K562 (cell line): ENCODE data around the gene CST8. TPM values are rescaled to one million over a fixed set of nuclear protein-coding genes. Genes with fewer than 3 reads are reported as not detected.

ENCODE experiments used
- CHAMP1 ChIP-seq: fragments of 450-650 bp; IDR thresholded peaks from 2 replicates; pipeline ENCODE4 v1.6.1; 2016; ENCODE audit warnings: mild to moderate bottlenecking
- CREB3 ChIP-seq: fragments of 450-650 bp; conservative IDR thresholded peaks from 2 replicates; pipeline ENCODE4 v1.6.1; 2016; ENCODE audit warnings: missing genetic modification characterization, low read depth, mild to moderate bottlenecking, missing compliant biosample characterization, moderate library complexity
- DEAF1 ChIP-seq: fragments of 450-650 bp; formaldehyde crosslinking; IDR thresholded peaks from 2 replicates; pipeline ENCODE4 v1.4.0; 2020; ENCODE audit warnings: mild to moderate bottlenecking, moderate library complexity
- DPF2 ChIP-seq: fragments of 450-650 bp; IDR thresholded peaks from 2 replicates; pipeline ENCODE4 v1.6.1; 2016
- ESRRA ChIP-seq: fragments of 450-650 bp; IDR thresholded peaks from 2 replicates; pipeline ENCODE4 v1.6.1; 2014; ENCODE audit warnings: low read depth, mild to moderate bottlenecking, moderate library complexity, borderline replicate concordance
- HDAC3 ChIP-seq: fragments of 450-650 bp; IDR thresholded peaks from 2 replicates; pipeline ENCODE4 v1.6.1; 2018; ENCODE audit warnings: borderline replicate concordance, mild to moderate bottlenecking, moderate library complexity; ENCODE audit not compliant: partially characterized antibody
- ILK ChIP-seq: fragments of 450-650 bp; IDR thresholded peaks from 2 replicates; pipeline ENCODE4 v1.6.1; 2016; ENCODE audit warnings: missing genetic modification characterization, low read depth, mild to moderate bottlenecking, missing compliant biosample characterization, moderate library complexity, borderline replicate concordance
- JUND ChIP-seq, 2 experiments: IDR thresholded peaks; 2 replicates in 1 of 2; 3 replicates in 1 of 2; pipeline ENCODE4 v1.6.1; 2011; ENCODE audit warnings: borderline replicate concordance in 2 of 2, low read depth in 2 of 2, low read length in 2 of 2, improper control_type of control experiment in 1 of 2, missing biosample characterization in 1 of 2, missing genetic modification characterization in 1 of 2, missing genetic modification reagents in 1 of 2
- MBD1 ChIP-seq: fragments of 250-450 bp; sonication (Bioruptor Pico); IDR thresholded peaks from 2 replicates; pipeline ENCODE4 v1.8.0; 2022; ENCODE audit warnings: inconsistent platforms
- MTF1 ChIP-seq: fragments of 250-450 bp; sonication (Bioruptor Pico); IDR thresholded peaks from 2 replicates; pipeline ENCODE4 v1.9.0; 2021; ENCODE audit warnings: moderate library complexity, mild to moderate bottlenecking, inconsistent platforms, borderline replicate concordance
- NCOA2 ChIP-seq, 2 experiments: fragments of 450-650 bp; IDR thresholded peaks; 2 replicates each; pipeline ENCODE4 v1.6.1; 2018; ENCODE audit warnings: mild to moderate bottlenecking in 2 of 2, moderate library complexity in 1 of 2; ENCODE audit not compliant: partially characterized antibody in 2 of 2
- POLR3G ChIP-seq: IDR thresholded peaks from 2 replicates; pipeline ENCODE4 v1.6.1; 2011; ENCODE audit not compliant: insufficient read length, insufficient replicate concordance; ENCODE audit errors: extremely low read depth
- RAD21 ChIP-seq, 2 experiments: fragments of 250-450 bp in 1 of 2; fragments of 450-650 bp in 1 of 2; sonication (Bioruptor Pico) in 1 of 2; formaldehyde crosslinking in 1 of 2; IDR thresholded peaks in 1 of 2; conservative IDR thresholded peaks in 1 of 2; 2 replicates each; pipeline versions ENCODE4 v1.4.0 to v1.8.0; 2020 to 2022; ENCODE audit warnings: mild to moderate bottlenecking in 2 of 2, moderate library complexity in 1 of 2
- SMARCA4 ChIP-seq: fragments of 450-650 bp; IDR thresholded peaks from 2 replicates; pipeline ENCODE4 v1.6.1; 2016
- STAT6 ChIP-seq: sonication (generic); formaldehyde crosslinking; IDR thresholded peaks from 2 replicates; pipeline ENCODE4 v1.8.1; 2023; ENCODE audit warnings: mild to moderate bottlenecking, missing genetic modification reagents
- TRIM28 ChIP-seq: fragments of 450-650 bp; IDR thresholded peaks from 2 replicates; pipeline ENCODE4 v1.6.1; 2017
- ZBTB17 ChIP-seq: fragments of 450-650 bp; formaldehyde crosslinking; IDR thresholded peaks from 2 replicates; pipeline ENCODE4 v1.4.0; 2020; ENCODE audit warnings: mild to moderate bottlenecking
- ZC3H8 ChIP-seq: fragments of 450-650 bp; IDR thresholded peaks from 2 replicates; pipeline ENCODE4 v1.6.1; 2017
- ZNF175 ChIP-seq: fragments of 200-800 bp; sonication (Bioruptor generic); IDR thresholded peaks from 2 replicates; pipeline ENCODE4 v1.6.1; 2016; ENCODE audit warnings: low read depth, mild to moderate bottlenecking, missing genetic modification characterization, missing compliant biosample characterization
- polyA plus RNA-seq, 8 experiments: library from polyadenylated mRNA; depleted of rRNA in 4 of 8; stranded (reverse) in 5 of 8; unstranded in 3 of 8; fragments of >200 nt; fragmentation: Nextera tagmentation in 2 of 8; fragmentation: Illumina TruSeq in 1 of 8; extraction: Ambion mirVana in 2 of 8; extraction: Trizol in 1 of 8; gene quantifications; 2 replicates each; pipeline versions ENCODE4 v1.2.1 to v1.2.3, GENCODE V29; 2011 to 2014; ENCODE audit warnings: inconsistent platforms in 1 of 8, missing spikeins in 1 of 8
- total RNA-seq, 7 experiments: library from RNA; depleted of rRNA in 6 of 7; stranded (reverse); fragments of >200 nt in 6 of 7; fragmentation: Illumina TruSeq in 2 of 7; extraction: Trizol in 2 of 7; gene quantifications; 2 replicates each; pipeline versions ENCODE4 v1.2.1 to v1.2.3, GENCODE V29; 2011 to 2021; ENCODE audit warnings: low replicate concordance in 1 of 7

Gene CST8
- total and polyA plus RNA-seq, 9 of the 15 experiments (the other 6 are each of a cell fraction or from before 2014, with no cell fraction given): not detected

GRCh38 chr20:23446505-23446904 lies 44.4 kb upstream of the CST8 start (continued):
- TF ChIP-seq STAT6 (CRISPR knock-in tag) (no peak), SMARCA4 (no peak), DPF2 (no peak), ZC3H8 (no peak), ILK (tag) (no peak), ESRRA (no peak), DEAF1 (CRISPR knock-in tag) (peak; percentile 45; the same call in 1 of the 2 replicates), MTF1 (CRISPR knock-in tag) (no peak), CHAMP1 (no peak), CREB3 (tag) (no peak), RAD21 (CRISPR knock-in tag; conservative IDR thresholded peaks at IDR 0.05 in 1 of 2, IDR thresholded peaks at IDR 0.05 in 1 of 2) (peak; percentile 48 to 71), POLR3G (no peak), HDAC3 (no peak), JUND (IDR thresholded peaks at IDR 0.05; ENCODE audit: borderline replicate concordance, low read depth, low read length) (0 out of 2 replicates have a peak, but pooled peaks have one; percentile 8), JUND (tag; IDR thresholded peaks at IDR 0.05; ENCODE audit: borderline replicate concordance, low read depth, low read length) (no peak), TRIM28 (no peak), ZBTB17 (no peak), MBD1 (CRISPR knock-in tag) (no peak), NCOA2 (IDR thresholded peaks at IDR 0.05; ENCODE audit: partially characterized antibody in 2 of 2) (no peak), ZNF175 (CRISPR knock-in tag) (no peak)
